ENCODE data around the gene SCARF2. TPM values are rescaled to one million over a fixed set of nuclear protein-coding genes. Genes with fewer than 3 reads are reported as not detected.

The SCARF2 gene
- total and polyA plus RNA-seq, 2 experiments from 2014 or later: 1.8 to 16.6 TPM

GRCh38 chr22:20396639-20397038 lies 41.0 kb downstream of the SCARF2 start (continued):
- TF ChIP-seq REST (IDR thresholded peaks at IDR 0.05; ENCODE audit: unreplicated experiment): no peak
- no peak for TF ChIP-seq CREB1 (CRISPR knock-in tag; IDR thresholded peaks at IDR 0.05; ENCODE audit: low read depth)
- TF ChIP-seq STAT1 (IDR thresholded peaks at IDR 0.05; ENCODE audit: unreplicated experiment): no peak
- TF ChIP-seq EZH2 (IDR thresholded peaks at IDR 0.05; ENCODE audit: low read depth, unreplicated experiment): no peak
- TF ChIP-seq ZNF114 (CRISPR knock-in tag; IDR thresholded peaks at IDR 0.05): no peak
- no peak for TF ChIP-seq ETS1 (IDR thresholded peaks at IDR 0.05)
- no peak for TF ChIP-seq EZH2phosphoT487 (IDR thresholded peaks at IDR 0.05; ENCODE audit: unreplicated experiment)
- no peak for TF ChIP-seq POLR2AphosphoS5 (IDR thresholded peaks at IDR 0.05; ENCODE audit: low read depth)
- no peak for TF ChIP-seq NANOG (IDR thresholded peaks at IDR 0.05; ENCODE audit: borderline replicate concordance)
- no peak for TF ChIP-seq CTCF (conservative IDR thresholded peaks at IDR 0.05; ENCODE audit: low read depth in 2 of 2)
- no peak for TF ChIP-seq JUNB (IDR thresholded peaks at IDR 0.05; ENCODE audit: unreplicated experiment)

- no peak overlapping the region for H3K27ac Mint-ChIP-seq
- H3K9me3 Mint-ChIP-seq: no peaks in the 10 kb centered on the region; the same call in 2 of the 3 replicates
- DNase-seq (ENCODE audit: low spot score) (no peak), ATAC-seq (no peak)
- no peaks in the 10 kb centered on the region for H3K9me2 ChIP-seq (ENCODE audit: insufficient read depth)
- H4K20me1 ChIP-seq (replicated peaks; ENCODE audit: insufficient read depth): peaks cover 35% of the 10 kb centered on the region
- H3K79me2 ChIP-seq (replicated peaks; ENCODE audit: insufficient read depth): peaks cover 64% of the 10 kb centered on the region
- peaks cover 11% of the 10 kb centered on the region for H3K36me3 Mint-ChIP-seq (ENCODE audit: low read depth)
- no peaks in the 10 kb centered on the region for H3K27me3 ChIP-seq (ENCODE audit: insufficient read depth)
- H3K4me2 ChIP-seq: peak overlapping the region; percentile 84
- H2AFZ ChIP-seq: no peak overlapping the region
- H3K4me1 ChIP-seq (ENCODE audit: insufficient read depth): peaks cover 19% of the 10 kb centered on the region
- peak overlapping the region; percentile 89 for H3K4me3 Mint-ChIP-seq
- peak overlapping the region; percentile 94 for H3K4me3 ChIP-seq
- H3K27me3 Mint-ChIP-seq (ENCODE audit: insufficient read depth, low read depth, poor library complexity): peaks cover 6% of the 10 kb centered on the region
- H3F3A ChIP-seq (replicated peaks; ENCODE audit: low read depth): no peaks in the 10 kb centered on the region; the same call in 1 of the 2 replicates
- no peaks in the 10 kb centered on the region for H3K36me3 ChIP-seq (ENCODE audit: insufficient read depth)
- H3K4me1 Mint-ChIP-seq: peaks cover 30% of the 10 kb centered on the region
- H3K27ac ChIP-seq (ENCODE audit: low read depth): no peak overlapping the region
- TF ChIP-seq STAT1 (IDR thresholded peaks at IDR 0.05; ENCODE audit: unreplicated experiment) (no peak), EZH2 (IDR thresholded peaks at IDR 0.05; ENCODE audit: low read depth, unreplicated experiment) (no peak), ETS1 (IDR thresholded peaks at IDR 0.05) (no peak), EZH2phosphoT487 (IDR thresholded peaks at IDR 0.05; ENCODE audit: unreplicated experiment) (no peak), JUNB (IDR thresholded peaks at IDR 0.05; ENCODE audit: unreplicated experiment) (no peak), CREB1 (CRISPR knock-in tag; IDR thresholded peaks at IDR 0.05; ENCODE audit: low read depth) (no peak), ZNF114 (CRISPR knock-in tag; IDR thresholded peaks at IDR 0.05) (no peak), REST (IDR thresholded peaks at IDR 0.05; ENCODE audit: unreplicated experiment) (no peak), POLR2AphosphoS5 (IDR thresholded peaks at IDR 0.05; ENCODE audit: low read depth) (no peak)
These were observed 41.7 kb downstream of the SCARF2 start for GRCh38 chr22:20395907-20396287.

Data from GM23338 (cell line).